Stimulated activated memory B cell treated with anti-CD40 and anti-IgM and Interleukin-4, amounts not matched to agents 10 μg/mL and 1 μg/mL and 100 μg/mL, for 72 hours (primary cell): Measurements from ENCODE around the gene TSPAN33.
A peak's percentile ranks its signal among the peaks of the same experiment; 100 is the strongest.
"Not testable (repeated sequence)": the region's sequence is repeated elsewhere in the genome, so short reads cannot be mapped to it uniquely, and the experiment has no call there.

Experiments
- ATAC-seq: fragments of 150-1000 bp; cut with Tn5 transposase; 2 replicates; pipeline ENCODE4 v1.10.0; 2021
- H3K27ac Mint-ChIP-seq: one replicate; pipeline ENCODE4 v1.8.0; 2022; ENCODE audit warnings: mild to moderate bottlenecking, mixed read lengths
- H3K27me3 Mint-ChIP-seq: one replicate; pipeline ENCODE4 v1.8.0; 2022; ENCODE audit warnings: mixed read lengths
- H3K36me3 Mint-ChIP-seq: one replicate; pipeline ENCODE4 v1.8.0; 2022; ENCODE audit warnings: mixed read lengths
- H3K4me1 Mint-ChIP-seq: one replicate; pipeline ENCODE4 v1.8.0; 2022; ENCODE audit warnings: mixed read lengths
- H3K4me3 Mint-ChIP-seq: one replicate; pipeline ENCODE4 v1.8.0; 2022; ENCODE audit warnings: mild to moderate bottlenecking, moderate library complexity, mixed read lengths
- H3K9me3 Mint-ChIP-seq: one replicate; pipeline ENCODE4 v1.8.0; 2022; ENCODE audit warnings: mixed read lengths

TSPAN33 gene

DNA sequence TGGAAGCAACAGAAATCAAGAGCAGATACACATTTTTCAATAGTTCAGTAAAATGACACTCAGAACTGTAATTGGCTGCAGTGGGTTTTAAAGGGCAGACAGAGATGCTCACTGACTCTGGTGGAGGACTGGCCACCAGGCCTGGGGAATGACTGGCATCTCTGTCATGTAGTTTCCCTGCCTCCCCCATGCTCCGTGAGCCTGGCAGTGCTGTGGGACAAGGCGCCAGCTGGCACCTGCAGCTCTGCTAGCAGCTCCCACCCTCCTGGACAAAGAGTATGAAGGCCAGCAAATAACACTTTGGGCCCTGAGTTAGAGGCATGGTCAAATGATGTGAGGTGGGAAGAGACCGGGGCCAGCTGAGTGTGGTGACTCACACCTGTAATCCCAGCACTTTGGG lies 15.0 kb downstream of the TSPAN33 start:
- ATAC-seq = no peak
- Mint-ChIP-seq H3K36me3 (peaks cover 85% of the 10 kb centered on the region), H3K27me3 (no peaks in the 10 kb centered on the region), H3K4me1 (peaks cover 85% of the 10 kb centered on the region), H3K4me3 (no peak overlapping the region), H3K27ac (peak overlapping the region; percentile 60), H3K9me3 (no peaks in the 10 kb centered on the region)

DNA sequence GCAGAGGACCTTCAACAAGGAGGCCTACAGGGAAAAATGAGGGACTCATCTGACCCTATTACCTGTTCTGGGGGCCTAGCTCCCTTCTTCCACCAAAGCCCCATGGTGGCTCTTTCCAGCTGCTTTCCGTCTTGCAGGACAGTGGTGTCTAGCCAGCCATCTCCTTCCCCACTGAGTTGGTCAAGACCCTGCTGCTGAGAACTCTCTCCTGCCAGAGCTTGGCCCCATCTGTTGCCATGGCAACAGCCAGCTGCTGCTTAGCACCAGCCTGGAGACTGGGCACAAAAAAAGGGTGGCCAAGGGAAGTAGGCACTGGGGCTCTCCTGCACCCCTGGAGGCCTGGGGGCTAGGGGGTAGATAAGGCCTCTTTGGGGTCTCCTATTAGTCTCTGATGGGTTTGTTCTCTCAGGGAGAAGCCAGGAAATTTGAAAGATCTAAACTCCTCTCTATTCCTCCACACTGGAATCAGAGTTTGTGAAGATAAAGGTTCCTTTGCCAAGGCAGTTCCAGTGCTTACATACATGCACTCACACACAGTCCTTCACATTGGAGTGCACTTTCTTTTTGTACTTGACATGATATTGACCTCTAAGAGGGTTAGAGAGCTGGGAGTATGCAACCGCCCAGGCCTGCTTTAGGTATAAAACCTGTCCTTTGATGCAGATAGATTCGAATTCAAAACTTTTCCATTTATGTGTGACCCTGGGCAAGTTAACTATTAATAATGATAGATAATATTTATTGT lies 15.8 kb downstream of the TSPAN33 start:
- no peak overlapping the region for H3K4me3 Mint-ChIP-seq
- H3K27ac Mint-ChIP-seq = peak overlapping the region; percentile 82
- H3K27me3 Mint-ChIP-seq = no peaks in the 10 kb centered on the region
- peaks cover 86% of the 10 kb centered on the region for H3K36me3 Mint-ChIP-seq
- H3K9me3 Mint-ChIP-seq = no peaks in the 10 kb centered on the region
- peaks cover 85% of the 10 kb centered on the region for H3K4me1 Mint-ChIP-seq
- ATAC-seq = peak; percentile 34

DNA sequence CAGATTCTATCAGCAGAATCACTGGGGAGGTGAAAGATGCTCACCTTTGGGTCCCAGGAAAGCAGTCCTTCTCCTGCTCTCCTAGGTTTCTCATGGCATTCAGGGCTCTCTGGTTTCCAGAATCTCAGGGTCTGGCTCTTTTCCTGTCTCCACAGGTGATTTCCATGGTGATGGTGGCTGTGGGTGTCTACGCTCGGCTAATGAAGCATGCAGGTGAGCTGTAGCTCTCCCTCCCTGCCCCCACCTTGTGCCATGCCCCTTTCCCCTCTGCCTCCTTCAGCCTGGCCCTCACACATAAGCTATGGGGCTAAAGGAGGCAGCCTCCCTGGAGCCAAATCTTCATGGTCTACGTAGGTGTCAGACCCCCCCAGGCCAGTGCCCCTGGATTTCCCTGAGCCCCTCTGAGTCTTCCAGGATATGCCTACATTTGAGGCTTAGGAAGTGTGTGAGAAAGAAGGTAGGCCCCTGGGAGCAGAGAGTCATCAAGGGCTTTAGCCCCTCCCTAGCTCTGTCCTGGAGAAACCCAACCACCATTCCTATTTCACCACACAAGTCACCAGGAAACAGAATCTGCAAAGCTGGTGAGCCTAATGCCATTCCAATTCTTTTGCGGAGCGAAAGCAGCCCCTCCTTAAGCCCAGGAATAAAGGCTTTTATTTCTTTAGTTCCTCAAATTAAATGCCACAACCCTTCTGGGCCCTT lies 17.2 kb downstream of the TSPAN33 start:
- peak overlapping the region; percentile 82 for H3K27ac Mint-ChIP-seq
- peak overlapping the region; percentile 21 for H3K4me3 Mint-ChIP-seq
- H3K27me3 Mint-ChIP-seq = no peaks in the 10 kb centered on the region
- peaks cover 85% of the 10 kb centered on the region for H3K4me1 Mint-ChIP-seq
- H3K9me3 Mint-ChIP-seq = no peaks in the 10 kb centered on the region
- peaks cover 84% of the 10 kb centered on the region for H3K36me3 Mint-ChIP-seq
- no peak for ATAC-seq

DNA sequence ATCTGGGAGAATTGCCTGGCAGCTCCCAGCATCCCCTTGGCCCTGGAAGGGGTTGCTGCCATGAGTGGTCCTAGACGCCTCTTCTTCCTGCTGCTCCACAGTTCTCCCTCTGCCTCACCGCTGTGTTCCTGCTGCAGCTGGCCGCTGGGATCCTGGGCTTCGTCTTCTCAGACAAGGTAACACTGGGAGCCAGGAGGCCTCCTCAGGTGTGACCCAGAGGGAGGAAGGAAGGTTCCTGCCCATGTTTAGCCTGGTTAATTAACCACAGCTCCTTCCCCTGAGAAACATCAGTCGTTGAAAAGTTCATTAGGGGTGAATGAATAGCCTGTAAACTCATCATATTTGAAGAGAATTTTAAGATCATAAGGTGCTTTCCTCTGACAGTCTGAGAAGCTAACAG lies 18.2 kb downstream of the TSPAN33 start:
- H3K27ac Mint-ChIP-seq = peak overlapping the region; percentile 82
- ATAC-seq = no peak
- H3K36me3 Mint-ChIP-seq = peaks cover 84% of the 10 kb centered on the region
- no peak overlapping the region for H3K4me3 Mint-ChIP-seq
- no peaks in the 10 kb centered on the region for H3K9me3 Mint-ChIP-seq
- no peaks in the 10 kb centered on the region for H3K27me3 Mint-ChIP-seq
- peaks cover 92% of the 10 kb centered on the region for H3K4me1 Mint-ChIP-seq

DNA sequence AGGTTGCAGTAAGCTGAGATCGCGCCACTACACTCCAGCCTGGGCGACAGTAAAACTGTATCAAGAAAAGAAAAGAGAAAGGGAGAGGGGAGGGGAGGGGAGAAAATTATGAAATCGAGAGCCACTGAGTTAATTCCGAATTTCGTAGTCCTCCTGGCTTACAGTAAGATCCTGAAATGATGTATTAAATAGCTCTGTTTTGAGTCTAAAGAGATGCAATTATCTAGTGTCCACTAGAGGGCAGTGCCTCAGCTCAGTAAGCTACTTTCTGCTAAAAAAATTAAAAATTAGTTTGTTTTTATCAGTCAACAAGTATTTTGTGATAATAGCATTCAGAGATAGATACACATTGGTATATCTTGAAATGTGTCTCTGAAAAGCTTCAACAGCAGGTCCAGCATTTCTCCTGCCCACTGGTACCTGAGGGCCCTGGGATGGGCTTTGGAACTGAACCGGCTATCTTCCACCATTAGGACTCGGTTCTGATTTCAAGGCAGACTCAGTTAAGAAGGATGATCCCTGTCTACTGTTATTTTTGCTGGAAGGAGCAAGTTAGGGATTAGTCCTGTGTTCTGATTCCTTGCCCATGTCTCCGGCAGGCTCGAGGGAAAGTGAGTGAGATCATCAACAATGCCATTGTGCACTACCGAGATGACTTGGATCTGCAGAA lies 19.5 kb downstream of the TSPAN33 start:
- Mint-ChIP-seq H3K36me3 (peaks cover 77% of the 10 kb centered on the region), H3K4me3 (no peak overlapping the region), H3K4me1 (peaks cover 92% of the 10 kb centered on the region), H3K9me3 (no peaks in the 10 kb centered on the region), H3K27me3 (no peaks in the 10 kb centered on the region), H3K27ac (no peak overlapping the region)
- no peak for ATAC-seq

DNA sequence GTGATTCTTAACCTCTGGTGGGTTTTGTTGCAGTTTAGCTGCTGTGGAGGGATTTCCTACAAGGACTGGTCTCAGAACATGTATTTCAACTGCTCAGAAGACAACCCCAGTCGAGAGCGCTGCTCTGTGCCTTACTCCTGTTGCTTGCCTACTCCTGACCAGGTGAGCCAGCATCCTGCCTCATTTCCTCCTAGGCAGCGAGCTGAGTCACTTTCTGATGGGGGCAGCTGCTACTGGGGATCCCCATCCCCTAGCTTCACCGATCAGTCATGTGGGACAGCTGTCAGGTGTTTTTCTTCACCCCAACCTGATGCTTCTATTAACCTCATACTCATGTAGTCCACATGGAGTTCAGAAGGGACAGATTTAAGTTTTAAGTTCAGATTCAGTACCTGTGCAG lies 22.2 kb downstream of the TSPAN33 start:
- peaks cover 66% of the 10 kb centered on the region for H3K36me3 Mint-ChIP-seq
- no peaks in the 10 kb centered on the region for H3K27me3 Mint-ChIP-seq
- peak overlapping the region; percentile 86 for H3K27ac Mint-ChIP-seq
- peak; percentile 80 for ATAC-seq
- H3K4me1 Mint-ChIP-seq = peaks cover 88% of the 10 kb centered on the region
- H3K9me3 Mint-ChIP-seq = no peaks in the 10 kb centered on the region
- H3K4me3 Mint-ChIP-seq = no peak overlapping the region

DNA sequence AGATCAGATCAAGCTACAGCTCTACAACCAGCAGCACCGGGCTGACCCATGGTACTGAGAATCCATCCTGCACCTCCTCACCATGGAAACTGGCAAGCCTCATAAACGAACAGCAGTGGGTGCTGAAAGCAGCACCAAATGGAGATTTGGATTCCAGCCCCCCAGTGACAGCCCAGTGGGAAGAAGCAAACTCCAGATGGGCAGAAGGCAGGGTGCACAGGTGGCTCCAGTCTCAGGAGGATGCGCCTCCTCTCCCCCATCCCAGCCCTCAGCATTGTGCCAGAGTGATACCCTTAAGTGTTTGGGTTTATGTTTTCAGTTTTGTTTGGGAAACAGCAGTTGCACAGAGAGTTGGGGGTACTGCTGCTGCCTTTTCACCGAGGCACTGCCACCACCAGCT lies 23.3 kb downstream of the TSPAN33 start:
- H3K4me3 Mint-ChIP-seq = no peak overlapping the region
- H3K27ac Mint-ChIP-seq = peak overlapping the region; percentile 86
- H3K36me3 Mint-ChIP-seq = peaks cover 56% of the 10 kb centered on the region
- no peak for ATAC-seq
- no peaks in the 10 kb centered on the region for H3K9me3 Mint-ChIP-seq
- no peaks in the 10 kb centered on the region for H3K27me3 Mint-ChIP-seq
- H3K4me1 Mint-ChIP-seq = peaks cover 78% of the 10 kb centered on the region

DNA sequence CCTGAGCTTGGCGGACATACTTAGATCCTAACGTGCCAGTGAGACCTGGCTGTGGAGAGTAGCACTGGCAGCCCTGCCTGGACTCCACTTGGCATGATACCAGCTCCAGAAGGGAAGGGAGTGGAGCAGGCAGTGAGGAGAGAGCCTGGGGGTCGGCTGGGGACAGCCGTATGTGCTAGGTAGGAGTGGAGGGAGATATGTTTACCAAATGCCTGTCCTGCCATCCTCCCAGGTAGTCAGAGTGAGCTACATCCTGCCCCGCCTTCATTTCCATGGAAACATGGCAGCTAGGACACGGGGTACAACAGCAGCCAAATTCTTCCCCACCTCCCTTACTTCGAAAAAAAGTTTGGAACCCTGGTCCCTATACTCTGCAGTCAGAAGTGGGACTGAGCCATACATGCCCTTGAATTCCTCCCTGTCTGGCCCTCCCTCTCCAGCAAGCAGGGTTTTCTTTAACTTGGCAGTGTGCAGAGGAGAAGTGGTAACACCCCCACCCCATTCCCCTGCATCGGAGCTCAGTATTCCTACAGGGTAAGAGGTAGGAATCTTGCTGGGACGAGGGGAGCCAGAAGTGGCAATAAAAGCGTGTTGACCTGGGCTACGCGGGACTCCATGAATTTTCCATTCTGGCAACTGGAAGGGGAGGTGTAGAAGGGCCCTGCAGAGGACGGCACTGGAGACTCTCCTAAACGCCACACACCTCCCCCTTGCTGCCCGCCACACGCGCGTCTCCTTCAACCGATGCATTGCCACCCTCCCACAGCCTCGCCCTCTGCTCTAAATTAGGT lies 23.9 kb downstream of the TSPAN33 start:
- Mint-ChIP-seq H3K36me3 (peaks cover 50% of the 10 kb centered on the region), H3K9me3 (no peaks in the 10 kb centered on the region), H3K4me1 (peaks cover 72% of the 10 kb centered on the region), H3K27me3 (no peaks in the 10 kb centered on the region), H3K4me3 (peak overlapping the region; percentile 80), H3K27ac (peak overlapping the region; percentile 86)
- no peak for ATAC-seq

DNA sequence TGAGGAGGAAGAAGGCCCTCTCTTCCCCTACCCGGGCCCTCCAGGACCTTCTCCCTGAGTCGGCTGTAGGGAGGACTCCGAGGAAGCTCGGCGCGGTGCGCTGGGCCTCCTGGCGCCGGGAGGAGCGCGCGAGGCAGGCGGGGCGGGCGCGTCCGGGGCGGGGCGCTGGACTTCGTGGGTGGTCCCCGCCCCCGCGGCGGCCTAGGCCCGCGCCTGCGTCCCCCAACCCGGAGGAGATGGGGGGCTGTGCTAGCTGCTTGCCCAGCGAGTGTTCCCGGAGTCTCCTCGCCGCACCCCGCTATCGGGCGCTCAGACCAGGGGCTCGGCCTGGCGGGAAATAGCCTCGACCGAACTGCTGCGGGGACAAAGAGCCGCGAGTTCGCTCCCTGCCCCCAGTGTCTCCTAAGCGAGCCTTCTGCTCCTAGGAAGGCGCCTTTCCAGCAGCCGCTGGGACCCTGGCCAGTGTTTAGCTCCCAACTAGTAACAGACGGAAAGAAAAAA lies 24.7 kb downstream of the TSPAN33 start:
- Mint-ChIP-seq H3K4me3 (peak overlapping the region; percentile 80), H3K27ac (peak overlapping the region; percentile 86), H3K27me3 (no peaks in the 10 kb centered on the region), H3K4me1 (peaks cover 64% of the 10 kb centered on the region), H3K9me3 (no peaks in the 10 kb centered on the region), H3K36me3 (peaks cover 42% of the 10 kb centered on the region)
- peak; percentile 73 for ATAC-seq

DNA sequence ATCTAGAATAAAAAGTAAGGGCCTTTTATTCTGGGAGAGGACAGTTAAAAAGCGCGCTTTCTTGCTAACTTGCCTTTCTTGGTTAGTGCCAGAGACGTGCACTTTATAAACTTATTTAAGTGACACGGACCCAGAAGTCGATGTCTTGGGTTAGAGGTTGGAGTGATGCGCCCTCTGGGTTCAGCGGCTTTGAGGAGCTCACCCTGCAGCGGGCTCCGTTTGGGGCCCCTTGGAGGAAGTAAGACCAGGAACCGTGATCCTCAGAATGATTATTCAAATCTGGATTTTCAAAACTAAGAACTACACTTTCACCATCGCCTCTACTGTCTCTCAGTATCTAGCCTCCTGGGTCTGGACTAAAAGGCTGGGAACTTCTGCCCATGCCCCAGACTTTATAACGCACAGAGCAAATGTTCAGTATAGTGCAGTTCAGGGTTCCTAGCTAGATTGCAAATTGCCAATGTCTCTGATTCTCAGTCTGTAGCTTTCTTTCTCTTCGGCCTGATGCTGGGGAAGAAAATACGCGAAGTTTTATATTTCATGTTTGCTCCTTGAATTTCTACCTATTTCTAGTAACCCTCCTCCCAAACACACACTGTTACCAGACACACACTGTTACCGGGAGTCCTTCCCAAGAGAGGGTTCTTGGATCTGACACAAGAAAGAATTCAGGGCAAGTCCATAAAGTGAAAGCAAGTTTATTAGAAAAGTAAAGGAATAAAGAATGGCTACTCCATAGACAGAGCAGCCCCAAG lies 25.4 kb downstream of the TSPAN33 start:
- peak overlapping the region; percentile 80 for H3K4me3 Mint-ChIP-seq
- H3K36me3 Mint-ChIP-seq = peaks cover 38% of the 10 kb centered on the region
- peak; percentile 82 for ATAC-seq
- no peaks in the 10 kb centered on the region for H3K9me3 Mint-ChIP-seq
- peak overlapping the region; percentile 86 for H3K27ac Mint-ChIP-seq
- peaks cover 61% of the 10 kb centered on the region for H3K4me1 Mint-ChIP-seq
- no peaks in the 10 kb centered on the region for H3K27me3 Mint-ChIP-seq

DNA sequence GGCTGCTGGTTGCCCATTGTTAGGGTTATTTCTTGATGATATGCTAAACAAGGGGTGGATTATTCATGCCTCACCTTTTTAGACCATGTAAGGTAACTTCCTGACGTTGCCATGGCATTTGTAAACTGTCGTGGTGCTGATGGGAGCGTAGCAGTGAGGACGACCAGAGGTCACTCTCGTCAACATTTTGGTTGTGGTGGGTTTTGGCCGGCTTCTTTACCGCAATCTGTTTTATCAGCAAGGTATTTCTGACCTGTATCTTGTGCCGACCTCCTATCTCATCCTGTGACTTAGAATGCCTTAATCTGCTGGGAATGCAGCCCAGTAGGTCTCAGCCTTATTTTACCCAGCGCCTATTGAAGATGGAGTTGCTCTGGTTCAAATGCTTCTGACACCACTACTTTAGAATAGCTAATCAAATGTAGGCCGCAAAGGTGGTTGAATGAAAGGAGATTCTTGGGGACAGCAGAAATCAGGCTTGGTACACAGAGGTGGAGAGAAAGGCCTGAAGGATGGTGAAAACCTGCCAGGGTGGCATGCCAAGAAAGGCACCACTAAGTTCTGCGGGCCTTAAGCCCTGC lies 26.0 kb downstream of the TSPAN33 start:
- H3K4me3 Mint-ChIP-seq = no peak overlapping the region
- peaks cover 55% of the 10 kb centered on the region for H3K4me1 Mint-ChIP-seq
- H3K36me3 Mint-ChIP-seq = peaks cover 31% of the 10 kb centered on the region
- no peaks in the 10 kb centered on the region for H3K9me3 Mint-ChIP-seq
- ATAC-seq = no peak
- H3K27me3 Mint-ChIP-seq = no peaks in the 10 kb centered on the region
- peak overlapping the region; percentile 86 for H3K27ac Mint-ChIP-seq

DNA sequence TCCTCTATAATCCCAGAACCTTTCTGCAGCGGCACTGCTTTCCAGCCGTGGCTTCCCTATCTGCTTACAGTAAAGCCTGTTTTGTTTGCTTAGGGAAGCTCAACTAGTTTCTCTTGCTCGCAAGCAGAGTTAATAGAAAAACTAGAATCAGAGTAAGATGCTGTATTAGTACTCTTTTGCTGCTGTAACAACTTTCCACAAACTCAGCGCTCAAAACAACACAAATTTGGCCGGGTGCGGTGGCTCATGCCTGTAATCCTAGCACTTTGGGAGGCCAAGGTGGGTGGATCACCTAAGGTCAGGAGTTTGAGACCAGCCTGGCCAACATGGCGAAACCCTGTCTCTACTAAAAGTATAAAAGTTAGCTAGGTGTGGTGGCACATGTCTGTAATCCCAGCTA lies 29.4 kb downstream of the TSPAN33 start:
- not testable (repeated sequence) for H3K27me3 Mint-ChIP-seq, H3K4me3 Mint-ChIP-seq, ATAC-seq, H3K27ac Mint-ChIP-seq, H3K9me3 Mint-ChIP-seq
- Mint-ChIP-seq H3K4me1 (peaks cover 25% of the 10 kb centered on the region), H3K36me3 (peaks cover 17% of the 10 kb centered on the region)

DNA sequence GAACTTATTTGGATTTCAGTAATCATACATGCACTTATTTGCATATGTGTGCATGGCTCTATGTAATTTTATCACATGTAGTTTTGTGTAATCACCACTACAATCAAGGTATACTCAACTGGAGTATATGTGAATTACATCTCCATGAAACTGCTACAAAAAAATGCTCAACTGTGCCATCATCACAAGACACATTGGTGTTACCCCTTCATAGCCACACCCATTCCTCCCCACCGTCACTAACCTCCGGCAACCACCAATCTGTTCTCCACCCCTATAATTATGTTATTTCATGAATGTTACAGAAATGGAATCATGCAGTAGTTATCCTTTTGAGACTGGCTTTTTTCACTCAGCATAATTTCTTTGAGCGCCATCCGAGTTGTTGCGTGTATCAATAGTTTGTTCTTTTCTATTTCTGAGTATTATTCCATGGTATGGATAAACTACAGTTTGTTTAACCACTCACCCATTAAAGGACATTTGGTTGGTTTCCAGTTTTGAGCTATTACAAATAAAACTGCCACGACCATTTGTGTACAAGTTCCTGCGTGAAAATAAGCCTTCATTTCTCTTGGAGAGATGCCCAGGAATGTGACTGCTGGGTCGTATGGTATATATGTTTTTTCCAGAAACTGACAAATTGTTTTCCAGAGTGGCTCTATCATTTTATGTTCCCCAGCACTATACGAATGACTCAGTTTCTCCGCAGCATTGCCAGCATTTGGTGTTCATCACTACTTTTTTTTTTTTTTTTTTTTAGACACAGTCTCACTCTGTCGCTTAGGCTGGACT lies 32.6 kb downstream of the TSPAN33 start:
- Mint-ChIP-seq H3K4me3 (no peak overlapping the region), H3K27me3 (no peaks in the 10 kb centered on the region), H3K36me3 (peaks cover 27% of the 10 kb centered on the region), H3K27ac (no peak overlapping the region), H3K4me1 (no peaks in the 10 kb centered on the region), H3K9me3 (no peaks in the 10 kb centered on the region)
- no peak for ATAC-seq
